NCI-H510A (cell line): ENCODE data around the gene KCNH1.
"Not testable (repeated sequence)": the region's sequence is repeated elsewhere in the genome, so short reads cannot be mapped to it uniquely, and the experiment has no call there.

Source experiments
- DNase-seq: peaks from one replicate; lab custom pipeline; 2025; lab: John Stamatoyannopoulos, UW

KCNH1 gene

GRCh38 chr1:210686841-210687240 lies 447.1 kb downstream of the KCNH1 start:
- no peak for DNase-seq

GRCh38 chr1:210685295-210685650 lies 448.7 kb downstream of the KCNH1 start:
- DNase-seq, result no peak

- DNase-seq, result no peak
Observed at GRCh38 chr1:210684466-210685294, 449.3 kb downstream of the KCNH1 start.

GRCh38 chr1:210683403-210684047 lies 450.4 kb downstream of the KCNH1 start:
- no peak for DNase-seq

GRCh38 chr1:210681158-210681557 lies 452.8 kb downstream of the KCNH1 start:
- DNase-seq, result no peak

- no peak for DNase-seq
Observed at GRCh38 chr1:210678306-210678705, 455.6 kb downstream of the KCNH1 start.

GRCh38 chr1:210677533-210677932 lies 456.4 kb downstream of the KCNH1 start:
- no peak for DNase-seq

GRCh38 chr1:210676539-210676938 lies 457.4 kb downstream of the KCNH1 start:
- DNase-seq, result no peak

GRCh38 chr1:210674151-210674550 lies 459.8 kb downstream of the KCNH1 start:
- DNase-seq, result no peak

GRCh38 chr1:210669951-210670350 lies 464.0 kb downstream of the KCNH1 start:
- DNase-seq, result peak; percentile 16

GRCh38 chr1:210663730-210664573 lies 470.0 kb downstream of the KCNH1 start:
- peak; percentile 62 for DNase-seq

- no peak for DNase-seq
Observed at GRCh38 chr1:210662291-210663050, 471.5 kb downstream of the KCNH1 start.

- DNase-seq, result not testable (repeated sequence)
Observed at GRCh38 chr1:210661520-210661919, 472.4 kb downstream of the KCNH1 start.

- DNase-seq, result no peak
Observed at GRCh38 chr1:210657806-210658205, 476.1 kb downstream of the KCNH1 start.

- no peak for DNase-seq
Observed at GRCh38 chr1:210655511-210655910, 478.4 kb downstream of the KCNH1 start.

- DNase-seq, result no peak
Observed at GRCh38 chr1:210654176-210654981, 479.6 kb downstream of the KCNH1 start.

- no peak for DNase-seq
Observed at GRCh38 chr1:210653771-210654170, 480.2 kb downstream of the KCNH1 start.

GRCh38 chr1:210652329-210652954 lies 481.5 kb downstream of the KCNH1 start:
- no peak for DNase-seq

- no peak for DNase-seq
Observed at GRCh38 chr1:210650403-210650802, 483.5 kb downstream of the KCNH1 start.

GRCh38 chr1:210648588-210649269 lies 485.2 kb downstream of the KCNH1 start:
- no peak for DNase-seq
